Measurements from ENCODE around the gene TIMM21. TPM values are rescaled to one million over a fixed set of nuclear protein-coding genes. Genes with fewer than 3 reads are reported as not detected.

TIMM21 gene
- total and polyA plus RNA-seq, 9 of the 15 experiments (the other 6 are each of a cell fraction or from before 2014, with no cell fraction given) = 54.7 to 229 (median 83.3) TPM

GRCh38 chr18:74175658-74176057 lies 27.3 kb downstream of the TIMM21 start:
- Histone ChIP-seq H3K27ac (ENCODE audit: extremely low read depth, low read depth, low read length) (no peak overlapping the region), H3K36me3 (ENCODE audit: control insufficient read depth, insufficient read depth, low read length) (no peaks in the 10 kb centered on the region), H3K9me3 (replicated peaks; ENCODE audit: control insufficient read depth, insufficient read depth, low read depth, low read length) (no peaks in the 10 kb centered on the region), H4K20me1 (replicated peaks; ENCODE audit: control insufficient read depth, insufficient read depth, low read length) (no peaks in the 10 kb centered on the region), H2AFZ (ENCODE audit: low read depth, low read length) (no peak overlapping the region), H3K4me1 (replicated peaks in 1 of 2; ENCODE audit: control insufficient read depth in 2 of 2, insufficient read depth in 2 of 2, low read length in 2 of 2) (no peaks in the 10 kb centered on the region; a peak in 1 of 5 replicates), H3K9ac (ENCODE audit: insufficient read depth in 1 of 2, low read depth in 2 of 2, low read length in 2 of 2) (no peak overlapping the region), H3K4me2 (ENCODE audit: insufficient read depth, low read length) (no peak overlapping the region), H3K4me3 (no peak overlapping the region), H3K9me1 (ENCODE audit: control insufficient read depth, insufficient read depth, low read length) (peaks cover 2% of the 10 kb centered on the region), H3K79me2 (ENCODE audit: control insufficient read depth, insufficient read depth, low read length) (no peaks in the 10 kb centered on the region), H3K27me3 (ENCODE audit: control insufficient read depth in 2 of 2, insufficient read depth in 2 of 2, low read length in 2 of 2) (peaks cover 14 to 51% of the 10 kb centered on the region in 2 experiments; a peak in 4 of 5 replicates)
- ChIA-PET POLR2A (interaction anchor here (1.1 kb wide), 1 partner anchor 14 kb away, joined by 5 read pairs; no protein-coding TSS in a partner anchor), CTCF (ENCODE audit: low intra/inter-chr PET ratio) (interaction anchor here (0.7 kb wide), 1 partner anchor 165 kb away, joined by 3 read pairs; no protein-coding TSS in a partner anchor)
- BruUV-seq (replicated peaks) = no TSS peak
- DNase-seq (ENCODE audit: extremely low read depth in 1 of 4, low spot score in 3 of 4) = no peak
- TF ChIP-seq ZFPM2 (CRISPR knock-in tag; IDR thresholded peaks at IDR 0.05) = no peak
- TF ChIP-seq EWSR1 (IDR thresholded peaks at IDR 0.05; ENCODE audit: borderline replicate concordance, low read depth, partially characterized antibody) = no peak
- no peak for TF ChIP-seq MTA3 (IDR thresholded peaks at IDR 0.05; ENCODE audit: borderline replicate concordance)
- no peak for TF ChIP-seq ZKSCAN1 (IDR thresholded peaks at IDR 0.05; ENCODE audit: low read depth, low read length)
- TF ChIP-seq RAD21 (CRISPR knock-in tag; conservative IDR thresholded peaks at IDR 0.05 in 1 of 2, IDR thresholded peaks at IDR 0.05 in 1 of 2) = no peak
- TF ChIP-seq CXXC5 (CRISPR knock-in tag; IDR thresholded peaks at IDR 0.05) = no peak
- no peak for TF ChIP-seq FUS (optimal IDR thresholded peaks at IDR 0.05; ENCODE audit: low read depth, low read length)
- no peak for TF ChIP-seq KAT2B (IDR thresholded peaks at IDR 0.05; ENCODE audit: low read depth, low read length)
- TF ChIP-seq EZH2 (IDR thresholded peaks at IDR 0.05; ENCODE audit: borderline replicate concordance, low read depth, low read length) = no peak
- TF ChIP-seq THAP7 (CRISPR knock-in tag; IDR thresholded peaks at IDR 0.05) = no peak
- no peak for TF ChIP-seq ATF4 (CRISPR knock-in tag; IDR thresholded peaks at IDR 0.05)
- no peak for ATAC-seq
- 0% methylated on average over 6 of the region's 6 CpGs for WGBS (ENCODE audit: insufficient coverage, low coverage, missing lambda C conversion rate)
- FAIRE-seq = no peak
- in situ Hi-C loops (cut with MboI) (no loop called here), intact Hi-C loops (cut with micrococcal nuclease) (no loop called here)

Measured in K562 (cell line).